ENCODE data around the gene PRIMA1.
"Not testable (repeated sequence)": the region's sequence is repeated elsewhere in the genome, so short reads cannot be mapped to it uniquely, and the experiment has no call there.

The PRIMA1 gene

DNA sequence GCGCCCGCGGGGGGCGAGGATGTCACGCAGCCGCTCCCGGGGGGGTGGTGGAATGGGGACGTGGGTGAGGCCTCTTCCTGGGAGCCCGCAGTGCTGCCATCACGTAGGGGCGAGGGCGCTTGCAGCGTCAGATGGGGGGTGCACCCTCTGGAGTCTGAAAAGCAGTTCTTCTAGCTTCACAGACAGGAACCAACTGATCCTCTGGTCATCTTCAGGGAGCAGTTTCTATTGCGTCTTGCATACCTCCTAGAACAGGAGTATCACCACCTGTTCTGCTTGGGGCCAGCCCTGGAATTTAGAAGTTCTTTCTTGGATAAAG lies 36.9 kb upstream of the PRIMA1 start:
- DNase-seq (ENCODE audit: low read depth) = no peak
- no peak for TF ChIP-seq CTCF (conservative IDR thresholded peaks at IDR 0.05; ENCODE audit: low read depth, low read length)
- no peak overlapping the region for H3K4me3 ChIP-seq (ENCODE audit: low read length)

GRCh38 chr14:93824518-93825234 lies 36.4 kb upstream of the PRIMA1 start:
- DNase-seq (ENCODE audit: low read depth) = no peak
- TF ChIP-seq CTCF (conservative IDR thresholded peaks at IDR 0.05; ENCODE audit: low read depth, low read length) = no peak
- no peak overlapping the region for H3K4me3 ChIP-seq (ENCODE audit: low read length)

DNA sequence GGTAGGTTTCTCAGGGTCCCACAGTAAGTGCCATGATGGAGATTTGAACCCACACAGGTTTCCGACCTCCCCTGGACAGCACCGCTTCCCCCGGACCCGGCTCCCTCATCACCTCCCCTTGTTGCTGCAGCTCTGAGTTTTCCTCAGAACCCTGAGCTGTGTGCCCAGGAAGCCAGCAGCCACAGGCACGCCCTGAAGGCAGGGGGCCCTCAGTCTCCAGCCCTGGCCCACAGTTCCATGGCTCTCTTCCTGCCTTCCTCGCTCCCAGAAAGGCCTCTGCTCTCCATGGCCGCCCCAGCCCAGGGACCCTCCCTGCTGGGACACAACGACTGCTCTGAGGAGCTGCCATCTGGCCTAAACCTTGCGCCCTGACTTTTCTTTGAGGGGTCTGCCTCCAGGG lies 35.8 kb upstream of the PRIMA1 start:
- no peak for TF ChIP-seq CTCF (conservative IDR thresholded peaks at IDR 0.05; ENCODE audit: low read depth, low read length)
- no peak overlapping the region for H3K4me3 ChIP-seq (ENCODE audit: low read length)
- no peak for DNase-seq (ENCODE audit: low read depth)

DNA sequence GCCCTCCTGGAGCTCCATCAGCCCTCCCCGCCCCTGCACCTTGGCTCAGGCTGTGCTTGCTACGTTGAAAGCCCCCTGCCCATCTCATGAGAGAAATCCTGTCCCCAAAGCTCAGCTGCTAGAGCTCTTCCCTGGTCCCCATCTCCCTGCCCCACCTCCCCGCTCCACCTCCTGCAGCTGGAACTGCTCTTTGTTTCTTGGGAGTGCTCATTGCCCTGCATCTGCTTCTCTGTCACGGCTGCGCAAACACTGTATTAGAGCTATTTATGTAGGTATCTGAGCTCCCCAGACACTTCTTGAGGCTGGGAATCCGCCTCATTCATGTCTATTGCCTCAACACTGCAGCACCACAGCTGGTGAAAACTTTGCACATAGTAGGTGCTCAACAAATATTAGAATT lies 32.8 kb upstream of the PRIMA1 start:
- TF ChIP-seq CTCF (conservative IDR thresholded peaks at IDR 0.05; ENCODE audit: low read depth, low read length) = no peak
- no peak for DNase-seq (ENCODE audit: low read depth)
- H3K4me3 ChIP-seq (ENCODE audit: low read length) = no peak overlapping the region

DNA sequence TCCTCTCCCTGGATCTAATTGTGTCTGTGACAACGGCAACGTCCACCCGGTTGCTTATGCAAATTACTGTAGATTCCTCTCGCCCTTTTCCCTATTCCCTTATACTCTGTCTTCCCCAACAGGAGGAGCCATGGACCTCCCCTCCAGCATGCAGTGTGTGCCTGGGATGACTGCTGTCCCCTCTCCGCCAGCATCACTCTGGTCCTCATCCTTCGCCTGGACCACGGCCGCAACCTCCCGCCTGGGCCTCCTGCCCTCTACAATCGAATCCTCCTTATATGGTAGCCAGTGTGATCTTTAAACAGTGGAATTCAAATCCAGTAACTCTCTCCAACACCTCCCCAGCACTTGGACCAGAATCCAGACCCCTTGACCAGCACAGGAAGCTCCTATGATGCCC lies 30.6 kb upstream of the PRIMA1 start:
- TF ChIP-seq CTCF (conservative IDR thresholded peaks at IDR 0.05; ENCODE audit: low read depth, low read length) = no peak
- H3K4me3 ChIP-seq (ENCODE audit: low read length) = no peak overlapping the region
- DNase-seq (ENCODE audit: low read depth) = no peak

- no peak for TF ChIP-seq CTCF (conservative IDR thresholded peaks at IDR 0.05; ENCODE audit: low read depth, low read length)
- H3K4me3 ChIP-seq (ENCODE audit: low read length) = no peak overlapping the region
- no peak for DNase-seq (ENCODE audit: low read depth)
Observed at GRCh38 chr14:93811676-93812075, 23.4 kb upstream of the PRIMA1 start.

GRCh38 chr14:93811020-93811419 lies 22.7 kb upstream of the PRIMA1 start:
- DNase-seq (ENCODE audit: low read depth) = no peak
- no peak for TF ChIP-seq CTCF (conservative IDR thresholded peaks at IDR 0.05; ENCODE audit: low read depth, low read length)
- no peak overlapping the region for H3K4me3 ChIP-seq (ENCODE audit: low read length)

GRCh38 chr14:93809491-93810420 lies 21.5 kb upstream of the PRIMA1 start:
- H3K4me3 ChIP-seq (ENCODE audit: low read length); DNase-seq (ENCODE audit: low read depth): not testable (repeated sequence)
